Measurements from ENCODE around the gene PCMTD2.

PCMTD2 gene

DNA sequence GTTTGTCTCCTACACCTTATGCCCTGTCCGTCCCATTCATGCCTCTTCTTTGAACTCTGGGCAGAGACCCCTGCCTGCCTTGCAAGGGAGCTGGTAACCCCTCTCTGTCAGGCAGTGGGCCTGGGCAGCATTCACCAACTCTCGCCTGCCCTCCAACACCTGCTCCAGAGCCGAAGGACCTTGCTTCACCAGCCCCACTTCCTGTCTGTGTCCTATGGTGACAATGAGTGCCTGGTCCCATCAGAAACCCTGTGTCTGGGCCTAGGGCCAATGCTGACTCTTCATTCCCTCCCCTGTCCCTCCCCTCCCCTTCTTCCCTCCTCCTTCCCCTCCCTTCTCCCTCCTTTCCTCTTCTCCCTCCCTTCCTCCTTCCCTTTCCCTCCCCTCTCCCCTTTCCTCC, 22.8 kb upstream of the PCMTD2 start (continued):
- TF ChIP-seq, protein P1, sequence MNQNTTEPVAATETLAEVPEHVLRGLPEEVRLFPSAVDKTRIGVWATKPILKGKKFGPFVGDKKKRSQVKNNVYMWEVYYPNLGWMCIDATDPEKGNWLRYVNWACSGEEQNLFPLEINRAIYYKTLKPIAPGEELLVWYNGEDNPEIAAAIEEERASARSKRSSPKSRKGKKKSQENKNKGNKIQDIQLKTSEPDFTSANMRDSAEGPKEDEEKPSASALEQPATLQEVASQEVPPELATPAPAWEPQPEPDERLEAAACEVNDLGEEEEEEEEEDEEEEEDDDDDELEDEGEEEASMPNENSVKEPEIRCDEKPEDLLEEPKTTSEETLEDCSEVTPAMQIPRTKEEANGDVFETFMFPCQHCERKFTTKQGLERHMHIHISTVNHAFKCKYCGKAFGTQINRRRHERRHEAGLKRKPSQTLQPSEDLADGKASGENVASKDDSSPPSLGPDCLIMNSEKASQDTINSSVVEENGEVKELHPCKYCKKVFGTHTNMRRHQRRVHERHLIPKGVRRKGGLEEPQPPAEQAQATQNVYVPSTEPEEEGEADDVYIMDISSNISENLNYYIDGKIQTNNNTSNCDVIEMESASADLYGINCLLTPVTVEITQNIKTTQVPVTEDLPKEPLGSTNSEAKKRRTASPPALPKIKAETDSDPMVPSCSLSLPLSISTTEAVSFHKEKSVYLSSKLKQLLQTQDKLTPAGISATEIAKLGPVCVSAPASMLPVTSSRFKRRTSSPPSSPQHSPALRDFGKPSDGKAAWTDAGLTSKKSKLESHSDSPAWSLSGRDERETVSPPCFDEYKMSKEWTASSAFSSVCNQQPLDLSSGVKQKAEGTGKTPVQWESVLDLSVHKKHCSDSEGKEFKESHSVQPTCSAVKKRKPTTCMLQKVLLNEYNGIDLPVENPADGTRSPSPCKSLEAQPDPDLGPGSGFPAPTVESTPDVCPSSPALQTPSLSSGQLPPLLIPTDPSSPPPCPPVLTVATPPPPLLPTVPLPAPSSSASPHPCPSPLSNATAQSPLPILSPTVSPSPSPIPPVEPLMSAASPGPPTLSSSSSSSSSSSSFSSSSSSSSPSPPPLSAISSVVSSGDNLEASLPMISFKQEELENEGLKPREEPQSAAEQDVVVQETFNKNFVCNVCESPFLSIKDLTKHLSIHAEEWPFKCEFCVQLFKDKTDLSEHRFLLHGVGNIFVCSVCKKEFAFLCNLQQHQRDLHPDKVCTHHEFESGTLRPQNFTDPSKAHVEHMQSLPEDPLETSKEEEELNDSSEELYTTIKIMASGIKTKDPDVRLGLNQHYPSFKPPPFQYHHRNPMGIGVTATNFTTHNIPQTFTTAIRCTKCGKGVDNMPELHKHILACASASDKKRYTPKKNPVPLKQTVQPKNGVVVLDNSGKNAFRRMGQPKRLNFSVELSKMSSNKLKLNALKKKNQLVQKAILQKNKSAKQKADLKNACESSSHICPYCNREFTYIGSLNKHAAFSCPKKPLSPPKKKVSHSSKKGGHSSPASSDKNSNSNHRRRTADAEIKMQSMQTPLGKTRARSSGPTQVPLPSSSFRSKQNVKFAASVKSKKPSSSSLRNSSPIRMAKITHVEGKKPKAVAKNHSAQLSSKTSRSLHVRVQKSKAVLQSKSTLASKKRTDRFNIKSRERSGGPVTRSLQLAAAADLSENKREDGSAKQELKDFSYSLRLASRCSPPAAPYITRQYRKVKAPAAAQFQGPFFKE (tag by site-specific recombination; IDR thresholded peaks at IDR 0.05; ENCODE audit: borderline replicate concordance), result no peak
- TF ChIP-seq ZNF211 (tag by site-specific recombination; IDR thresholded peaks at IDR 0.05; ENCODE audit: low read depth) (no peak), SP3 (tag by site-specific recombination; IDR thresholded peaks at IDR 0.05) (no peak), ZNF792 (tag by site-specific recombination; IDR thresholded peaks at IDR 0.05) (no peak), ZNF114 (tag by site-specific recombination; IDR thresholded peaks at IDR 0.05) (no peak), ZNF433 (tag by site-specific recombination; IDR thresholded peaks at IDR 0.05; ENCODE audit: low read depth) (no peak), PRDM1 (tag by site-specific recombination; IDR thresholded peaks at IDR 0.05) (peak; percentile 41), MEIS1 (CRISPR knock-in tag; IDR thresholded peaks at IDR 0.05; ENCODE audit: borderline replicate concordance) (no peak), ZNF629 (tag by site-specific recombination; IDR thresholded peaks at IDR 0.05) (no peak), ZNF76 (tag by site-specific recombination; IDR thresholded peaks at IDR 0.05; ENCODE audit: borderline replicate concordance, low read depth) (no peak), ZNF670 (tag by site-specific recombination; IDR thresholded peaks at IDR 0.05; ENCODE audit: low read depth) (no peak), ZNF830 (tag by site-specific recombination; IDR thresholded peaks at IDR 0.05; ENCODE audit: low read depth) (no peak)
- TF ChIP-seq, protein P2, sequence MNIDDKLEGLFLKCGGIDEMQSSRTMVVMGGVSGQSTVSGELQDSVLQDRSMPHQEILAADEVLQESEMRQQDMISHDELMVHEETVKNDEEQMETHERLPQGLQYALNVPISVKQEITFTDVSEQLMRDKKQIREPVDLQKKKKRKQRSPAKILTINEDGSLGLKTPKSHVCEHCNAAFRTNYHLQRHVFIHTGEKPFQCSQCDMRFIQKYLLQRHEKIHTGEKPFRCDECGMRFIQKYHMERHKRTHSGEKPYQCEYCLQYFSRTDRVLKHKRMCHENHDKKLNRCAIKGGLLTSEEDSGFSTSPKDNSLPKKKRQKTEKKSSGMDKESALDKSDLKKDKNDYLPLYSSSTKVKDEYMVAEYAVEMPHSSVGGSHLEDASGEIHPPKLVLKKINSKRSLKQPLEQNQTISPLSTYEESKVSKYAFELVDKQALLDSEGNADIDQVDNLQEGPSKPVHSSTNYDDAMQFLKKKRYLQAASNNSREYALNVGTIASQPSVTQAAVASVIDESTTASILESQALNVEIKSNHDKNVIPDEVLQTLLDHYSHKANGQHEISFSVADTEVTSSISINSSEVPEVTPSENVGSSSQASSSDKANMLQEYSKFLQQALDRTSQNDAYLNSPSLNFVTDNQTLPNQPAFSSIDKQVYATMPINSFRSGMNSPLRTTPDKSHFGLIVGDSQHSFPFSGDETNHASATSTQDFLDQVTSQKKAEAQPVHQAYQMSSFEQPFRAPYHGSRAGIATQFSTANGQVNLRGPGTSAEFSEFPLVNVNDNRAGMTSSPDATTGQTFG (tag by site-specific recombination; IDR thresholded peaks at IDR 0.05; ENCODE audit: borderline replicate concordance), result no peak
- TF ChIP-seq, protein P3, sequence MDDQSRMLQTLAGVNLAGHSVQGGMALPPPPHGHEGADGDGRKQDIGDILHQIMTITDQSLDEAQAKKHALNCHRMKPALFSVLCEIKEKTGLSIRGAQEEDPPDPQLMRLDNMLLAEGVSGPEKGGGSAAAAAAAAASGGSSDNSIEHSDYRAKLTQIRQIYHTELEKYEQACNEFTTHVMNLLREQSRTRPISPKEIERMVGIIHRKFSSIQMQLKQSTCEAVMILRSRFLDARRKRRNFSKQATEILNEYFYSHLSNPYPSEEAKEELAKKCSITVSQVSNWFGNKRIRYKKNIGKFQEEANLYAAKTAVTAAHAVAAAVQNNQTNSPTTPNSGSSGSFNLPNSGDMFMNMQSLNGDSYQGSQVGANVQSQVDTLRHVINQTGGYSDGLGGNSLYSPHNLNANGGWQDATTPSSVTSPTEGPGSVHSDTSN (CRISPR knock-in tag; IDR thresholded peaks at IDR 0.05), result no peak
- TF ChIP-seq, protein P4, sequence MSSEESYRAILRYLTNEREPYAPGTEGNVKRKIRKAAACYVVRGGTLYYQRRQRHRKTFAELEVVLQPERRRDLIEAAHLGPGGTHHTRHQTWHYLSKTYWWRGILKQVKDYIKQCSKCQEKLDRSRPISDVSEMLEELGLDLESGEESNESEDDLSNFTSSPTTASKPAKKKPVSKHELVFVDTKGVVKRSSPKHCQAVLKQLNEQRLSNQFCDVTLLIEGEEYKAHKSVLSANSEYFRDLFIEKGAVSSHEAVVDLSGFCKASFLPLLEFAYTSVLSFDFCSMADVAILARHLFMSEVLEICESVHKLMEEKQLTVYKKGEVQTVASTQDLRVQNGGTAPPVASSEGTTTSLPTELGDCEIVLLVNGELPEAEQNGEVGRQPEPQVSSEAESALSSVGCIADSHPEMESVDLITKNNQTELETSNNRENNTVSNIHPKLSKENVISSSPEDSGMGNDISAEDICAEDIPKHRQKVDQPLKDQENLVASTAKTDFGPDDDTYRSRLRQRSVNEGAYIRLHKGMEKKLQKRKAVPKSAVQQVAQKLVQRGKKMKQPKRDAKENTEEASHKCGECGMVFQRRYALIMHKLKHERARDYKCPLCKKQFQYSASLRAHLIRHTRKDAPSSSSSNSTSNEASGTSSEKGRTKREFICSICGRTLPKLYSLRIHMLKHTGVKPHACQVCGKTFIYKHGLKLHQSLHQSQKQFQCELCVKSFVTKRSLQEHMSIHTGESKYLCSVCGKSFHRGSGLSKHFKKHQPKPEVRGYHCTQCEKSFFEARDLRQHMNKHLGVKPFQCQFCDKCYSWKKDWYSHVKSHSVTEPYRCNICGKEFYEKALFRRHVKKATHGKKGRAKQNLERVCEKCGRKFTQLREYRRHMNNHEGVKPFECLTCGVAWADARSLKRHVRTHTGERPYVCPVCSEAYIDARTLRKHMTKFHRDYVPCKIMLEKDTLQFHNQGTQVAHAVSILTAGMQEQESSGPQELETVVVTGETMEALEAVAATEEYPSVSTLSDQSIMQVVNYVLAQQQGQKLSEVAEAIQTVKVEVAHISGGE (tag by site-specific recombination; conservative IDR thresholded peaks at IDR 0.05; ENCODE audit: low read depth), result no peak
- TF ChIP-seq, protein P5, sequence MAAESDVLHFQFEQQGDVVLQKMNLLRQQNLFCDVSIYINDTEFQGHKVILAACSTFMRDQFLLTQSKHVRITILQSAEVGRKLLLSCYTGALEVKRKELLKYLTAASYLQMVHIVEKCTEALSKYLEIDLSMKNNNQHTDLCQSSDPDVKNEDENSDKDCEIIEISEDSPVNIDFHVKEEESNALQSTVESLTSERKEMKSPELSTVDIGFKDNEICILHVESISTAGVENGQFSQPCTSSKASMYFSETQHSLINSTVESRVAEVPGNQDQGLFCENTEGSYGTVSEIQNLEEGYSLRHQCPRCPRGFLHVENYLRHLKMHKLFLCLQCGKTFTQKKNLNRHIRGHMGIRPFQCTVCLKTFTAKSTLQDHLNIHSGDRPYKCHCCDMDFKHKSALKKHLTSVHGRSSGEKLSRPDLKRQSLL (tag by site-specific recombination; IDR thresholded peaks at IDR 0.05), result no peak
- TF ChIP-seq, protein P6, sequence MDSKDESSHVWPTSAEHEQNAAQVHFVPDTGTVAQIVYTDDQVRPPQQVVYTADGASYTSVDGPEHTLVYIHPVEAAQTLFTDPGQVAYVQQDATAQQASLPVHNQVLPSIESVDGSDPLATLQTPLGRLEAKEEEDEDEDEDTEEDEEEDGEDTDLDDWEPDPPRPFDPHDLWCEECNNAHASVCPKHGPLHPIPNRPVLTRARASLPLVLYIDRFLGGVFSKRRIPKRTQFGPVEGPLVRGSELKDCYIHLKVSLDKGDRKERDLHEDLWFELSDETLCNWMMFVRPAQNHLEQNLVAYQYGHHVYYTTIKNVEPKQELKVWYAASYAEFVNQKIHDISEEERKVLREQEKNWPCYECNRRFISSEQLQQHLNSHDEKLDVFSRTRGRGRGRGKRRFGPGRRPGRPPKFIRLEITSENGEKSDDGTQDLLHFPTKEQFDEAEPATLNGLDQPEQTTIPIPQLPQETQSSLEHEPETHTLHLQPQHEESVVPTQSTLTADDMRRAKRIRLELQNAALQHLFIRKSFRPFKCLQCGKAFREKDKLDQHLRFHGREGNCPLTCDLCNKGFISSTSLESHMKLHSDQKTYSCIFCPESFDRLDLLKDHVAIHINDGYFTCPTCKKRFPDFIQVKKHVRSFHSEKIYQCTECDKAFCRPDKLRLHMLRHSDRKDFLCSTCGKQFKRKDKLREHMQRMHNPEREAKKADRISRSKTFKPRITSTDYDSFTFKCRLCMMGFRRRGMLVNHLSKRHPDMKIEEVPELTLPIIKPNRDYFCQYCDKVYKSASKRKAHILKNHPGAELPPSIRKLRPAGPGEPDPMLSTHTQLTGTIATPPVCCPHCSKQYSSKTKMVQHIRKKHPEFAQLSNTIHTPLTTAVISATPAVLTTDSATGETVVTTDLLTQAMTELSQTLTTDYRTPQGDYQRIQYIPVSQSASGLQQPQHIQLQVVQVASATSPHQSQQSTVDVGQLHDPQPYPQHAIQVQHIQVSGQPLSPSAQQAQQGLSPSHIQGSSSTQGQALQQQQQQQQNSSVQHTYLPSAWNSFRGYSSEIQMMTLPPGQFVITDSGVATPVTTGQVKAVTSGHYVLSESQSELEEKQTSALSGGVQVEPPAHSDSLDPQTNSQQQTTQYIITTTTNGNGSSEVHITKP (tag by site-specific recombination; IDR thresholded peaks at IDR 0.05), result no peak
- TF ChIP-seq, protein P7, sequence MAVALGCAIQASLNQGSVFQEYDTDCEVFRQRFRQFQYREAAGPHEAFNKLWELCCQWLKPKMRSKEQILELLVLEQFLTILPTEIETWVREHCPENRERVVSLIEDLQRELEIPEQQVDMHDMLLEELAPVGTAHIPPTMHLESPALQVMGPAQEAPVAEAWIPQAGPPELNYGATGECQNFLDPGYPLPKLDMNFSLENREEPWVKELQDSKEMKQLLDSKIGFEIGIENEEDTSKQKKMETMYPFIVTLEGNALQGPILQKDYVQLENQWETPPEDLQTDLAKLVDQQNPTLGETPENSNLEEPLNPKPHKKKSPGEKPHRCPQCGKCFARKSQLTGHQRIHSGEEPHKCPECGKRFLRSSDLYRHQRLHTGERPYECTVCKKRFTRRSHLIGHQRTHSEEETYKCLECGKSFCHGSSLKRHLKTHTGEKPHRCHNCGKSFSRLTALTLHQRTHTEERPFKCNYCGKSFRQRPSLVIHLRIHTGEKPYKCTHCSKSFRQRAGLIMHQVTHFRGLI (tag by site-specific recombination; IDR thresholded peaks at IDR 0.05), result no peak
